GM21576 (cell line): Measurements from ENCODE around the gene SMU1.

Experiments
- ATAC-seq: cut with Tn5 transposase; IDR thresholded peaks from one replicate; pipeline ENCODE4 v1.9.1; 2021; ENCODE audit warnings: mild to moderate bottlenecking, moderate library complexity; ENCODE audit not compliant: unreplicated experiment

The SMU1 gene

DNA sequence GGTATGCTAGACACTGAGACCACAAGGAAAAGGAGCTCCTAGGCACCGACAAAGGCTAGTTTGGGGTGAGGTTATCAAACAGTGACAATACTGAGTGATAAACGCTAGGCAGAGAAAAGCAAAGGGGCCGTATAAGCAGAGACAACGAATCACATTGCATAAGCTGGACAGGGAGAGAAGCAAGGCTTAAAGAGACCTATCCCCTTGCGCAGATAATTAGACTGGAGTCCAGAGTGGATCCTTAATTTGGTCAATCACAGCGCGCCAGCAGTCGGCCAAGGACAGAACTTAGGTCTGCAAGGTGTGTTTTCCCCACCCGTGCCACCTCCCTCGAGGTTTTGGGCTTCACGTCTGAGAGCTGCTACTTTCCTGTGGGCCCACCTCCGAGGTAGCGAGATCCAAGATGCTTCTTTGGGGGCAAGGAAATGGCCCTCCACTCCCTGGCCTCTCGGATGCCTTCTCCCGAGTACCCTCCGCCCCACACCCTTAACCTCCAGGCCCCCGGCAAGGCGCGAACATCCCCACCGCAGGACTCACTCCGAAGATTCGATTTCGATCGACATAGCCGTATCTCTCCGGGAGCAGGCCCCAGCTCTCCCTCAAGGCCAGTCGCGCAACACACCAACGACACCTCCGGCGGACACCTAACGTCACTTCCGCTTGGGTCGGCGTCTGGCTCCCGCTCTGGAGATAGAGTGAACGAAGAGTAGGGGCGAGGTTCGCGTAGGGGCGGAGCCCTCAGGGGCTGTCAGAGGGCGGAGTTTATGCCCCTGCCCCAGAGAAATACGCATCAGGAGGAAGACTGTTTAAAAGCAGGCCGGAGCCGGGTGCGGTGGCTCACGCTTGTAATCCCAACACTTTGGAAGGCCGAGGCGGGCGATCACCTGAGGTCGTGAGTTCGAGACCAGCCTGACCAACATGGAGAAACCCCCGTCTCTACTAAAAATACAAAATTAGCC is at the start of gene SMU1:
Gene SMU1, minus strand, starts transcription at position 629 of the 959 bp plus-strand sequence. Its CDS starts 66 bp downstream, at position 563.
- ATAC-seq: peak; percentile 98

DNA sequence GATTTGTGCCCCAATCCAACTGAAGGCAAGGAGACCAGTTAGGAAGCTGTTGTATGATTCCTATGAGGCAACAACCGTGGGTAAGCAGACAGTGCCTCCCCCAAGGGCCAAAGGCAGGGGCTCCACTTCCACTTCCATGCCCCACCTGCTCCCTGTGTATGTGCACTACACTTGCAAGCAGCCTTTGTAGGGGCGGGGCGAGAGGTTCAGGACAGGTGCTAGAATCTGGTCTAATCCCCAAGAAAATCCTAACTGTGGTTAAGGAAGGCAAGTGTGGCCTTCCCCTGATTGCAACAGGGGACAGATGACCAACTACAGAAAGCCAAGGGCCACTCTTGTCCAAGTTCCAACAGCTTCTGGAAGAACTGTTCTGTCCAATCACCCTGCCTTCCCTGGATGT is 49.0 kb upstream of the SMU1 start:
- no peak for ATAC-seq

DNA sequence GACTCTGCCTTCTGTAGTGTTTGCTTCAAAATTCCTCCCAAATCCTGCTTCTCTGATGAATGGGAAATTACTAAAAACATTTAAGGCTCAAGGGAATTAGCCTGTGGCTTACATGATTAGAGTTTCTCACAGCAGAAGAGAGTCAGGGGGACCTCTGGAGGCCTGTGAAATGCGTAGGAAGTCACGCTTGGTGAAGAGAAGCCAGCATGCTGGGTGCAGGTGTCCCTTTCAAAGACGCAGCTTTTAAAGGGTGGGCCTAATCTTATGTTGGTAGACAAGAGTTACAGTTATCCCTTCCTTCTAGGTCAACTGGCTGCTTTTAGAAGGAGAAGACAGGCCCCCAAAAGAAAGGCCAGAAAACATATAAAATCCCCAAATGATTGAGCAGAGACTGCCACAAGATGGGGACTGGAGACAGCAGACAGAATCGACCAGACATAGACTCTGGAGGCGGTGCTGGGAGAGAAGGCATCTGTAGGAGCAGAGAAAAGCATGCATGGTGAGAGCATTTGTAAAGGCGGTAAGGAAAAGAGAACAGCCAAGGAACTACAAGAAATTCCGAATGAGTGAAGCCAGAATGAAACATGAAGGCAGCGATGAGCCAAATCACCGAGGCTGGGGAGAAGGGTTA is 48.4 kb upstream of the SMU1 start:
- ATAC-seq: peak; percentile 45

DNA sequence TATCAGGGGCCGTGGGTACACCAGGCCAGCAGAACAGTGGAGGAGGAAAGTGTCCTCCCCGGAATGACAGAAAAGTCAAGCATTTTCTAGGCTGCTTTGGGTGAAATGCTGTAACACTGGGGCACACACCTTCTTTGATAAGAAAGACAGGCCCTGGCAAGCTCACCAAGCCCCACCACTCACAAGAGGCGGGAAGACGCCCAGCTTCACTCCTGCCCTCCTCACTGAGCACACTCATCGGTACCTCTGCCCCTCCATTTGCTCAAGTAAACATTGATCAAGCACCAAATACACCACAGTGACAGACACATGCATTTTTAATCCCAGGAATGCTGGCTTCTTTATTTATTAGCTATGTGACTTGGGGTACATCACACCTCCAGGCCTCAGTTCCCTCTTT is 47.6 kb upstream of the SMU1 start:
- no peak for ATAC-seq

DNA sequence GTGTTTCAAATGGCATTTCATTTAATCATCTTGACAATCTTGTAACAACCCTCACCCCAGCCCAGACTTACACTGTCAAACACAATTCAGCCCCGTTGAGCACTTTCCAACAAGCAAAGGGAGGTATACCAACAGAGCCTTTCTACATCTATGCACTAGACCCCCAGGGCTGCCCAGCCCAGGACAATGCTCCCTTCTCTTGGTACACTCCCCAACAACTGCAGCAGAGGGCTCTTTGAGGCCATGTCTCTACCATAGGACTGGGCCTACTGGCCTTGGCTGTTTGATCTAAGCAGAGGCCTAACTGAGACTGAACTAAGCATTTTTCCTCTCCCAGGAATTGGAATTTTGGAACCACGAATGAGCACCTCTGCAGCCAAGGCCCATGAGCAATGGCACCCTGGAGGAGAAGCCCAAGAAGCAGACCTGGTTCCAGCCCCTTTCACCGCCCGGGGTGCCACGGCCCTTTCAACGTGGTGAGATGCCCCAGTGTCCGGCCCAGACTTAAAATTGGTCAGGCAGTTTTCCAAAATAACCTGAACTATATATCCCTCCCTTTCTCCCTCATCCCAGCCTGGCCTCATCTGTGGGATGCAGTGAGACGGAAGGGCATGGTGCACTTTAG is 47.0 kb upstream of the SMU1 start:
- no peak for ATAC-seq

DNA sequence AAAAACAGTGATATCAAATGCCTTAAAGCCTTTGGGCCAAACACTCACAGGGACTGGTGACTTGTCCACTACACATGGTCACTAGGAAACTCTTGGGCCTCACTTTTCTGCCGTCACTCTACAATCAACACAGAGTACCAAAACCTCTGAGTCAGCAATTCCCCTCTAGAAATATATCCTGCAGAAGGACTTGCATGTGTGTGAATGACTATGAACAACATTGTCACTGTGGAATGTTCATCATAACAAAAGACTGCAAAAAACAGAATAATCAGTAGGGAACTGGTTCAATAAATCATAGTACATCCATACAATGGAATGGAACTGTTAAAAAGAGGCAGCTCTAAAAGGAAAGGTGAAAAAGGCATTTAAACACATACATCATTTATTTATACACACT is 44.1 kb upstream of the SMU1 start:
- no peak for ATAC-seq

DNA sequence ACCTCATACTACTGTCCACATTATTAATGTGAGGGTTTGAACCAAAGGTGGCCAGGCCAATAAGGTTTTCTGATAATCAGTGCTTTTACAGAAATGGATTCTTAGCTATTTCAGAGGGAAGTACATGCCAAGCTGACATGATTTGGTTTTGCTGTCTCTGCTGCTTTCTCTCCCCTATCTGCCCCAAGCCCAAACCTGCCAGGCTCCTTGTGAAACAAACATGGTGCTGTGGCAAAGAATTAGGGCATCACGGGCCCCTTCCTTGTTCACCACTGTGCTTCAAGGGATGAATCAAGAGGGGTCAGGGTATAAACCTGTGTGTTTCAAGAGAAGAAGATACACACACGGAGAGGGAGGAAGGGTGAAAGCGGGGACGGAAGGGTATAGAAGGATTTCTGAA is 41.3 kb upstream of the SMU1 start:
- no peak for ATAC-seq

DNA sequence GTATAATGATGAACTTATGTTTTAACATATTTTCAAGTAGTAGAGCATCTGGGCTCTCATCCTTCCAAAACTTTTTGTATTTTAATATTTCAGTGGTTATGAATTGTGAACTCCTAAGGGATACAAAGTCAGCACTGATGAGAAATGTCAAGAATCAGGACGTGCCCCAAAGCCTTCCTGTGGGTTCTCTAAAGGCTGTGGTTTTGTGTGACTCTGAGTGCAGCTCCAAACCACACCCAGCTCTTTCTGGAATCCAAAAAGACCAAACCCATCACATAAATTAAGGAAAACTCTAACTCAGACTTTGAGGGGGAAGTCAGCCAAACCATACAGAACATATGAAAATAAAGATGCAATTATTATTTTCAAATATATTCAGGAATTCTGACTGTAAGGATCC is 40.8 kb upstream of the SMU1 start:
- no peak for ATAC-seq

DNA sequence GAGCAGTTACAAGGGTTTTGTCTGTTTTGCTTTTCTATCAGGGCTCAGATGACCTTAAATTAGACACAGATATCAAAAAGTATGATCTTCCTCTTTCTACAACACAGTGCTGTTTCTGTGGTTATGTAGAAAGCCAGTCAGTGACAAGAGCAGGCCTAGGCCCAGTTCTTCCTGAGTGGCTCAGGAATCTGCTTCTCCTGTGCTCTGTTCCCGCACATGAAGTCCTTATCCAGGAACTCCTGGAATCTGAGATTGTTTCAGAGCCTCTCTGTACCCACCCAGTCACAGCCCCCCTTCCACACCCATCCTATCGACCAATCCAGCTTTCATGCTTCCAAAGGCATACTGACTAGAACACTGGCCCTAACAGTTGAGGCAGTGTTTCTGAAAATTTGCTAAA is 40.4 kb upstream of the SMU1 start:
- no peak for ATAC-seq

DNA sequence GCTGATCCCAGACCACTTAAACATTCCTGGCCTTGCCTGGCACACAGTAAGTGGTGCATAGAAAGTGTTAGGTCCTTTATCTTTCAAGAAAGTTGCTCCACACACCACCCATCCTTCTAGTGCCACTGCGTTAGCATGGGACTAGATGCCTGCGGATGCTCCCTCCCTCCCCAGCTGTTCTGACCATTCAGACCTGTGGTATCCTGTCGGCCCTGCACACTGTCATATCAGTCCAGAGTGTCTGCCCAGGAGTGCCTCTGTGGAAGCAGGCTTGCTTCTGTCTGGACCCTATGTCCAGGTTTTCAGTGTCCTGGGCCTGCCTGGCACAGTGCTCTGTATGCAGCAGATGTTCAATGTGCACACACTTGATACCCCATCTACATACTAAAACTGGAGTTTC is 38.3 kb upstream of the SMU1 start:
- ATAC-seq: no peak

DNA sequence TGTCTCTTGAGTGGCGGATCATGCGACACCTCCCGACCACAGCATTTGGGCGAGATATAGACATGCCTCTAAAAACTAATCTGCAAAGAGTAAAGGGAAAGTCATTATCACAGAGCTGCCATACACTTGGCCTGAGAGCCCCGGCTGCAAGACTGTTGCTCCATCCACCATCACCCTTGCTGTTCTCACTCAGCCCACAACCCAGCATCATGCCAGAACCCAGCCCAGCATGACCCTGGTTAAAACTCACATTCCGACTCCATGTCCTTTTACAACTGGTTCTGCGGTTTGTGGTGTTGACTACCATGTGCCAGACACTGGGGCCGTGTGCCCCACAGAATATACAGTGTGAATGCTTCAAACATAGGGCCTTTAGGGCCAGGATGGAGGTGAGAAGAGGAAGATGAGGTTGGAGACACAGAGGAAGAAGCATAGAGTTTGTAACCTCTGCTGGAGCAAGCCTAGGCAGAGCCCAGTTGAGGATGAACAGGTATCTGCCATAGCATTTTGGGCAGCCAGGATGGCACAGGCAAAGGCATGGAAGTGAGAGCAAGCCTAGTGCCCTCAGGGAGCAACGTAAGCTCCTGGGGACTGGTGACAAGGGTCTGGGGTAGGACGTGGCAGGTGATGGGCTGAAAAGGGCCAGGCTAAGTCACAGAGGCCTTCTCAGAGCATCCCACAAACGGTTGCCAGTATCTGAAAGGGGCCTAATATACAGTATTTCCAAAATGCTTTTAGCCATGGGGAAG is 37.5 kb upstream of the SMU1 start:
- ATAC-seq: no peak

DNA sequence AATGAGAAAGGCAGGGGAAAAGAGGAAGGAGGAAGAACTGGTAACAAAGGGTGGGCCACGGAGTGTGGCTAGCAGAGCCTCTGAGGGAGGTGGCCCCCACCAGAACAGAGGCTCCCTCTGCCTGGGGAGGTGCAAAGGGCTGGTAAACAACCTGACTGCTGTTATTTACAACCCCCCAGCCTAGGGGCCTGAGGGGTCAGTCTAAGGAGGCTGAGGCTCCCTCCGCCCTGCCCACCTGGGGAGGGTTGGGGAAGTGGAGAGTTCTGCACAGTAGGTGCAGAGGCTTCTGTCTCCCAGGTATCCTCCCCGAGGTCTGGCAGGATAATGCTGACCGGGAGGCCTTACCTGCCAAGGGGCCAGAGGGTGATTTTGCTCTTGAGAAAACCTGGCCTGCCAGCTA is 35.6 kb upstream of the SMU1 start:
- no peak for ATAC-seq

DNA sequence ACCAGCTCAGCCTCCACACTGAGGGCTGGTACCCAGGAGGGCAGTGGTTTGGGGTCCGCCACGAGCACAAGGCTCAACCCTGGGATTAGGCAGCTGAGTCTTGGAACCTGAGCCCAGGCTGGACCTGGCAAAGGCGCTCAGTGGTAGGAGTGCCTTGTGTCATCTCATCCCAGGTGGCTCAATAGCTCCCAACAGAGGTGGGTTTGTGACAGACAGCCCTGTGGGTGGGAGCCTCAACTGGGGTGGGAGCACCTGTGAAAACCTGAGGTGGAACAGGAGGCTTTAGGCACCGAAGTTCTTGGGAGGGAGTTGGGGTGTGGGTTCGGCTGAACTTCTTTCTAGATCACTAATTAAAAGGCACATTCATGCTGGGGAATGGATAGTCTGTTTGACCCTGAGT is 35.2 kb upstream of the SMU1 start:
- no peak for ATAC-seq

DNA sequence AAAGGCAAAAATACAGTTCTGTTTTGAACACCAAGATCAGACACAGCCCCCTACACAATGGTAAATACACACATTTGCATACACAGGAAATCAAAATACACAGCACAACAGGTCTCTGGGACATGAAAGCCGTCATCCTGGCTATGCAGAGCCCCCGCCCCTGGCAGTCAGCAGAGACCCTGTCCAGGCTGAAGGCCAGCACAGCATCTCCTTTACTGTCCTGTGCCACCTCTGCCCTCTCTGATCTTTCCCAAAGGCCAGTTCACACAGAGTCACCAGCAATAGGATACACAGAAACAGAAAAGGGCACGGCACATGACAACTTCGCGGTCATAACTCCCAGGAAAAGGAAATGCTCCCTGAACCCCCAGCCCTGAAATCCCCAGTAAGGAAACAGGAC is 34.2 kb upstream of the SMU1 start:
- no peak for ATAC-seq

DNA sequence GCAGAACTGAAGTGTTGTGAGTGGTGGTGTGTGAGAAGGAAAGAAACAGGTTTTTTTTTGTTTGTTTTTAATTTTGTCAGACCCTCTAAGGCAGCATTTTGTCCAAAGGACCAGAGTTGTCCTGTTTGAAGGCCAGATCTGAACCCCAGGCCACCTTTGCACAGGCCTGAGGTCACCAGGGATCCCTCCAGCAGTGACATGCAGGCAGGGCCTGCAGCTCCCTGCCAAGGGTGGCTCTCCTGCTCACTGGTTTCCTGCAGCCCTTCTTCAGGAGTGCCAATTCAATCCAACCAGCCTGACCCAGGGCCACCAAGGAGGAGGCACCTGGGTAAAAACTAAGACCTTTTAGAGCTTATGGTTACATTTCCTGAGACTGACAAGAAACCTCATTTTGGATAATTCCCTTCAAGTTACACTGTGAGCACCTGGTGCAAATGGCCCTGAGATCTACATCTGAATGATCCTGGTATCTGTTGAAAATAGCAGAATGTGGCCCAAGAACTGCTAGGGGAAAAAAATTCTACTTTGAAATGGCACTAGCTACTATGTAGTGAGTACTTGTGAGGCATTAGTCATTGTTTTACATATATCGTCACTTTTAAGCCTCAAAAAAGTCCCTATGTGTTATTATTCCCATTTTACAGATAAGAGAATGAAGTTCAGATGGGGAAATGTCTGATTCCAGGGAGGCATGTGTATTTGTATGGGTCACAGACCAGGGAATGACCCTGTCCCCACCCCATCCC is 33.5 kb upstream of the SMU1 start:
- no peak for ATAC-seq

DNA sequence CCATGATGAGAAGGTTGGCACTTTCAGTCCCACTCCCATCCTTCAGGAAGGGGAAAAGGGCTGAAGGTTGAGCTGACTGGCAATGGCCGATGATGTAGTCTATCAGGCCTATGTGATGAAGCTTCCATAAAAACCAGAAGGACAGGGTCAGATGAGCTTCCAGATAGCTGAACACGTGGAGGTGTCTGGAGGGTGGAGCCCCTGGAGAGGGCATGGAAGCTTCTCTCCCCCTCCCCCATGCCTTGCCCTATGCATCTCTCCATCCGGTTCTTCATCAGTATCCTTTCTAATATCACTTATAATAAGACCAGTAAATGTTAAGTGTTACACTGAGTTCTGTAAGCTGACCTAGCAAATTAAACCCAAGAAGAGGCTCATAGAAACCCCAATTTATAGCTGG is 32.6 kb upstream of the SMU1 start:
- no peak for ATAC-seq

DNA sequence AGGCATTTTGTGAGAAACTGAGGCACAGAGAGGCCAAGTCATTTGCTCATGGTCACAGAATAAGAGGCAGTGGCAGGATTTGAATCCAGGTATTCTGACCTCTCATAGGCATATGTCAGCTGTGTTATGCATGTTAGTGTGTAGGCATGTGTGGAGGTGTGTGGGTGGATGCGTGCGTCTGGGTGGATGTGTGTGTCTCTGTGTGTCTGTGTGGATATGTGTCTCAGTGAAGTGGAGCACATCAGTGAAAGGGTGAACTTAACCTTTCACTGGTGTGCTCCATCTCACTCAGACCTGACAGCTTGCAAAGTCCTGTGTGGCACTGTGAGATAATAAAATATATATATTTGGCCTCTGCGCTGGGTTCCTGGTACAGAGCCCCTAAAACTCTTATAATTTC is 32.0 kb upstream of the SMU1 start:
- no peak for ATAC-seq

DNA sequence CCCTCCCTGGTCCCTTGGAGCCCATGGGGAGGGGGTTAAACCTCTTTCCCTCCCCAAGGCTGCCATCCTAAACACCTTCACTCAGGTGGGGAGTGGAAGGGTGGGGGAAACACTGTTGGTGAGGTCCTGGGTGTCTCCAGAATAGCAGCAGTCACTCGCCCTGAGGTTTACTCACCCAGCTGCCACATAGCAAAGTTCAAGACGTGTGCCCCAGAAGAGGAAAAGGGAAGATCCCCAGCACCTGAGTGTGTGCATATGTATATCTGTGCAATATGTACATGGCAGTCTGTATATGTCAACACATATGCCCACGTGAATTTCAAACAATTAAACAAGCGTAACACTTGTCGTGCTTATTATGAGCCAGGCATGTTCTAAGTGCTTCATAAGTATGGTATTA is 31.3 kb upstream of the SMU1 start:
- no peak for ATAC-seq

DNA sequence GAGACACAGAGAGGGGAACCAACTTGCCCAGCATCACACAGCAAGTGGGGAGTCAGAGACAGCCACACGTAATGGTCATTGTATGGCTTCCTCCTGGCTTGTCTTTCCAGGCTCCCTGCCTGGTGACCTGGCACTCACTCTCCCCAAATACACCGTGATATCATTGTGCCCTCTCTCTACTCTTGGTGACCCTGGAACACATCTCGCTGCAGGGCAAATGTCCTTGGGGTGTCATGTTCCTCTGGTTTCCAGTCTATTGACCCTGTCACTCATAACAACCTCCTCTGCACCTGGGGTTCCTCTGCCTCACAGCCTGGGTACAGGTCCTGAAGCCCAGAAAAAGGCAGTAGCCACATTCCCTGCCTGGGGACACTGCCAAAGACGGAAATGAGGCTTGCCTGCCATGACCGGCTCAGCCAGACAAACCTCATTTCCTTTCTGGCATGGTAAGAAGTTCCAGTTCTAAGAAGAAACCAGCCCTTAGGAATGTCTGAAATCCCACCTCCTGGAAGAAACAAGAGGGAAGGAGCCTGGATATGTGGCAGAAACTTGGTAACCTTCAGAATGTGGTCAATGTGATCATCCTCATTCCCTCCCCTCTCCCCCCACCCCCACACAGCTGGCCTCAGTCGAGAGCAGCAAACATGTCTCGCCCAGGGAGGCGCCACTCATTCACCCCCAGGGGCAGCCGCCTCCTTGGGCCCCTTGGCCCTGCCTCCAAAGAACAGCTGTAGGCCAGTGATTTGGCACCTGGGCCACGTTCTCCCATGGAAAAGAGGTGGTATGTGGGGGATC is 30.6 kb upstream of the SMU1 start:
- ATAC-seq: no peak

DNA sequence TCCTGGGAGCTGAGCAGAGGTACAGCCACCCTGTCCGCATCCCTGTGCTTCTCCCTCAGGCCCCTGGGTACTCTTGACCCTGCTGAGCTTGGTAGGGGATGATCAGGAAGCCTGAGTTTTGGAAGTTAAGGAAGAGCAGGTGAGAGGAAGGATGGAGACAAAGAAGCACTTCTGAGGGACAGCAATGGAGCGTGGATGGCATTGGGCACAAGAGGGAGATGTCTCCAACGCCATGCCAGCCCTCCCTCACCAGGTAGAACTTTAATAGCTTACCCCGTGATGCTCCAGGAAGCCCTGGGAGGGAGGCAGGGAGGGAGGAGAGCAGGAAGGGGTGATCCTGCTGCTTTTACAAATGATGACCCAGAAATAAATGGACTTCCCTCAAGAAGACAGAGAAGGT is 29.9 kb upstream of the SMU1 start:
- ATAC-seq: no peak
